T-helper 1 cell (primary cell): ENCODE measurements around the gene KCNIP2.
"Not testable (repeated sequence)": the region's sequence is repeated elsewhere in the genome, so short reads cannot be mapped to it uniquely, and the experiment has no call there.

Experiments
- DNase-seq, 5 donors: peaks; one replicate each; pipeline ENCODE4 v3.0.0-alpha.2; 2012 to 2020

Gene KCNIP2

DNA sequence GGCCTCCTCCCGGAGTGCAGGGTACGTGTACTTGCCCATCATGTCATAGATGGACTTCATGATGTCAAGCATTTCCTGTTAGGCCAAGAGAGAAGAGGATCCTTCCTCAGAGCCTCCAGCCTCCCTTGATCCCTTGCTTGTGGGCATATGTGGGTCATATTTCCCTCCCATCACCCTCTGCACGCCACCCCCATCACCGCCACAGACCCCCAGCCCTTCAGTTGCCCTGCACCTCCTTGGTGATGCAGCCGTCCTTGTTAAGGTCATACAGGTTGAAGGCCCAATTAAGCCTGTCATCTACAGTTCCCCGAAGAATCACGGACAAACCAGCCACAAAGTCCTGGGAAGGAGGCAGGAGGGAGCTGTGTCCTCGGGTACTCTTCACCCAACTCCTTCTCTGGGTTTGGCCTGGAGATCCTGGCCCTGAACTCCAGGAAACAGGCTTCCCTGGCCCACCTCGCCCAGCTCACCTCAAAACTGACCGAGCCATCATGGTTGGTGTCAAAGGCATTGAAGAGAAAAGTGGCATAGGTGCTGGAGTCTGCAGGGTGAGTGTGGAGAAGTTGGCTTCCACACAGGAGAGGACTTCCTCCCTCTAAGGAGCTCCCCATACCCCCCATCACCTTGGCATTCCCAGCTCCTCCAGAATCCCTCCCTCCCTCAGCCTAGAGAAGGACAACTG, 15.5 kb downstream of the KCNIP2 start:
- no peak for DNase-seq

DNA sequence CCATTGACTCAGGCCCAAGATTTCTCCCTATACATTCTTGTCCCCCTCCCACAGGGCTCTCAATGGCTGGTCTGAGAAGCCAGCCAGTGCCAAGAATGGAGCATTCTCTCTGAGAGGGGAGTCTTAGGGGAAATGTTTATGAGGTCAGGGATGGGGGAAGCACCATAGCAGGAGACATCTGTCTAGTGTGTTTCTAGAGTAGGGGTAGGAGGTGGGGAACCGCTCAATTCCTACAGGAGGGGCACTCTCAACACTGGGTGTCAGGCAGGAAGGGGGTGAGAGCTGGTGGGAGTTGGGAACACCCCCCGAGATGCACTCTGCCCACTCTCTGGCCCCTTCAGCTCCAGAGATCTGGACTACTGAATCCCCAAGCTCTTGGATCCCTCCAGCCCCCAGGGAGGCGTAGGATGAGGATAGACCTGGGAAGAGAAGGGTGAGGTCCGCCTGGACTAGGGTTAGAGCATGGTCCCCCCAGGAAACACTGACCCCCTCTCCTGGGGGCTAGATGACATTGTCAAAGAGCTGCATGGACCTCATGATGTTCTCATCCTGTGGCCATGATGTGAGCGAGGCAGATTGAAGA, 16.7 kb downstream of the KCNIP2 start:
- DNase-seq: no peak

DNA sequence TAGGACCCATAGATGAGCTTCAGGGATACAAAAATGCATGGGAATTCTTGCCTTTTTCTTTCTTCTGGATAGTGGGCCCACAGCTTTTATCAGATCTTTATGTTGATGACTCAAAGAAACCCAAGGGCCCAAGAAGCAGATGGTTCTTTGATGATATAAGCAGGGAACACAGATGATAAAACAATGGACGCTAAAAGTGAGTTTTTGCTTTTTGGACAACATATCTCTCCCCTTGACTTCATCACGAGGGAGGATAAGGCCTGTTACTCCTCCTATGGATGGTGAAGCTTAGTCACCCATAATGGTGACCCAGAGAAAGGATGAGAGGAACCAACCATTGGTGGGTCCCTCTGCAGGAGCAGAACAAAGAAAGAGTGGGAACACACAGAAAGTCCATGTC, 18.9 kb downstream of the KCNIP2 start:
- DNase-seq: no peak

DNA sequence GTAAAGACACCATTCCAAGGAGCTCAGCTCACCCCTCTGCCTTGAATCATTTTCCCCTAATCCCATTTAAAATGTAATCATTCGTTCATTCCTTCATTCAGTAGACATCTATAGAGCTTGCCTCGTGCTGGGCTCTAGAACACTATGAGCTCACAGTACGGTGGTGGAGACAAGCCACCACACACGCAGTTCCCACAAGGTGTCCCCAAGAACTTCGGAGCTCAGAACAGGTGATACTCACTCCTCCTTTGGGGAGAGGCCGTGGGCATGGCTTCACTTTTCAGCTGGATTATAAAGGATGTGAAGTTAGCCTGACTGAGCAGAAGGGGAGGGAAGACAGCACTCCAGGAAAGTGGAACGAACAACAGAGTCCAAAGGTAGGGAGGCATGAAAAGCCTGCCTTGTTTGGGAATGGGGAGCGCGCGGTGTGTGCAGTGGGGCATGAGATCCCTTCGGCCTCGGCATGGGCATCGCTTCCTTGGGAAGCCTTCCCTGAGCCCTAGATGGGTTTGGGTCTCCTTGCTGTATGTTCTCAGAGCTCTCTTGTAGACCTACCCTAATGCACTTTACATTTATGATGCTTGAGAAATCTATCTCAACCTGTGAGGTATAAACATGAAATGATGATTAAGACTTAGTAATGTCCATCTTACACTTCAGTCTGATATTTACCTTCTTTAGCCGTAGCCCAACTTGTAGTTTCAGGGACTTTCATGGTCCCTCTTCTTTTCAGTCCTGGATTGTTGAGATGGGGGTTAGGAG, 24.5 kb downstream of the KCNIP2 start:
- no peak for DNase-seq

DNA sequence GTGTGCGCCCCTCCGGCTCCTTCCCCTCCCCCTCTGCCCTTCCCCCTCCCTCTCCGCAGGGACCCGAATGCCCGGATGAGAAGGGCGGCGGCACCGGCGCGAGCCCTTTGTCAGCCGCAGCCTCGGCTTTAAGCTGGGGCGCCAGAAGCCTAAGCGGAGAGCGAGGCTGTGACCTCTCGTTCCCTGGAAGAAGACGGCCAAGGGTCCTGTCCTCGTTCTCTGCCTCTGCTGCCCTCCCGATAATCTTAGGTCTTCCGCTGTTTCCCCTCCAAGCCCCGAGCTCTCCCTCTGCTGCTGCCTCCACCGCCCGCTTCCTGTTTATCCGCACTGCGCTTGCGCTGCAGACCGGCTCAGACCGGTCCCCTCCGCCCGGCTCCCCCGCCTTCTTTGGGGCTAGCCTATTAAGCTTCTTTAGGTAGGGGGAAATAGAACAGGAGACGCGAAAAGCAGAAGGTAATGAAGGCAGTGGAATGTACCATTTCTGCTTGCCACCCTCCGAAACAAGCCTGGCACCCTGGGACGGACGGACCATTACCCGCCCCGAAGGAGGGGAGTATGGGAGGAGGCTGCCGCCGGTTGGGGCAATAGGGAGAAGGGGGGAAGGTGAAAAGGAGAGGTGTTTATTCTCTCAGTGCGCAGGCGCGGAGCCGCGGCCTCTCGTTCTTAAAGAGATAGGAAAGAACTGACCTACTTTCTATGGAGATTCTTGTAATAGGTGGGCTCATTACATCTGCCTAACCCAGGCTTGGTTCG, 25.3 kb downstream of the KCNIP2 start, which contains the start of gene OGA:
OGA (minus strand) TSS at position 326 of the 753 bp plus-strand sequence. CDS start 422 bp downstream, outside the sequence.
- peak; percentile 97 to 100 (median 98) for DNase-seq

DNA sequence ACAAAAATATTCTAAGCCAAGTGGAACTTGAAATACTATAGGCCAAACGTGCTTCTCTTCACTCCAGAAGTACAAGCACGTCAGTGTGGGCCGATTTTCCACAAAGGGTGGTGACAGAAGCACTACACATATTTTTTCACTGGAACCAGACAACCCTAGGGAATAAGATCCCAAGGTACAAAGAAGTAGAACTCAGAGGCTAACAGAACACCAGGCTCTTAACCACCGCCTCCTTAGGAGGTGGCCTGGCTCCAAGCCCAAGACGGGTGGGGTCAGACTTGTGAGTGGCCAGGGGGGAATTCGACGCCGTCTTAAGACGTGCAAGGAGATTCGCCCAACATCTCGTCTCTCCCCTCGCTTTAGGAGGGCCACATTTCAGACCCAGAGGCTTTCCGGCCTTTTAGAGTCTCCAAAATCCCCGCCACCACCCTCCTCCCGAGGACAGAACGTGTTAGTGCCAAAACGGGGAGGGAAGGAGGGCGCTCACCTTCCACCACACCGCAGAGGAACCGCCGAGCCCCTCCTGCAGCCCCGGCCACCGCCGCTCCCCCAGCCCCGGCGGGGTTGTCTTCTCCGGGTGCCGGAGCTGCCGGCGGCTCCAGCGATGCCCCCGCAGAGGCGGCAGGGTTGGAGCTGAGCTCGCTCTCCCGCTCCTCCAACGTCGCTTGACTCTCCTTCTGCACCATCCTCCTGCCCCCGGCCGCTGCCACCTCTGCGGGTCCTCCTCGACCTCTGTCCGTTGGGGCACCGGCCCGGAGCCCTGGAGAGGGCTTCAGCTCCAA, 26.1 kb downstream of the KCNIP2 start:
- peak in 3 of 5 donors; percentile 24 to 34 (median 27) for DNase-seq

DNA sequence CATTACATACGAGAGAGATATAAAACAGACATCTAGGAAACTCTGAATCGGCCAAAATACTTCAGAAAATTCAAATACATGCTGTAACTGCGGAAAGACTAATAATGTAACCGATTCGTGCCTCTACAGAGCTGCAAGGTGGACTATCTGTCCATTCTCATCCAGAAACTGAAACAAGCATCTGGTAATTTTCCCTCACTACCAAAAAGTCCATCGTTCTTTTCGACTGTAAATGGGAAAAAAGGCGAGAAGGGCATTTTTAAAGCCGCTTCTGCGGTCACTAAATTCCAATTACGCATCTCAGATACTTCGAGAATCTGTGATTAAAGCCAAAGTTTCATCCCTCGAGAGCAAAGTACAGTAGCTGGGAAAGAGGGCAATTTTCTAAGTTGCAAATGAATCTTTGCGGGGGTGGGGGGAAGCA, 26.7 kb downstream of the KCNIP2 start:
- DNase-seq: no peak

DNA sequence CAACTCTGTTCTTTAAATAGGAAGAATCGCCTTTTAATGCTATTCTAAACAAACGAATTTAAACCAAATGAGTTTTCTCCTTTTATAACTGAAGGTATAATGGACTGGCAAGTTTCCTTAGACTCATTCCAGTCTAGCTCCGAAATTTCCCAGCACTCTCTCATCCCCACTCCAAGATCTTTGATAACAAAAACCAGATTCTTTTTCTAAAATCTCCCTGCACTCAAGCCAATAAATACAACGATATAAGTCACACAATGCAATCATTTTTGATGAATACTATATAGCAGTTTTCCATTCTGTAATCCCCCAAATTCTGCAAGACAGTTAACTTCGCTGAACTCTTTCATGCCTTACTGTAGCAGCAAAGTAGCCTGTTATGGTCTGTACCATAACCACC, 27.2 kb downstream of the KCNIP2 start:
- DNase-seq: no peak

DNA sequence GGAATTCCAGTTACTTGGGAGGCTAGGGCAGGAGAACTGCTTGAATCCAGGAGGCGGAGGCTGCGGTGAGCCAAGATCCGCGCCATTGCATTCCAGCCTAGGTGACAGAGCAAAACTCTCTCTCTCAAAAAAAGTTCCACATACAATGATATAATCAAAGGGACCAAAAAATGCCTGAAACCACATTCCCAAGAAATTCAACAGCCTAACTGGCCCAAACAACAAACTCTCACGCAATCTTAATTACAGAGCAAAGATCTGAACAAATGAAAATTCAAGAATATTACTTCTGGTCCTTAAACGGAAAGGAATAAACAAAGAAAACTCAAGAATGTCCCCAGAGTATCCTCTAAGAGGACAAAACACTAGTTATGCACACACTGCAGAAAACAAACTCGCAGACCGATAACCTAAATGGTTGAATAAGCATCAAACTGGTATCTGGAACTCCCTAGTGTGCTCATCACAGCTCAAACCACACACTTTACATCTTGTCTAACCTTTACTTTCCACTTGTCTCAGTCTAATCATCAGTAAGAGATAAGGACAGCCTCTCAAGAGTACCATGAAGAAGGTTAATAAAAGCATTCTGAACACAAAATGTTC, 29.0 kb downstream of the KCNIP2 start:
- DNase-seq: no peak

DNA sequence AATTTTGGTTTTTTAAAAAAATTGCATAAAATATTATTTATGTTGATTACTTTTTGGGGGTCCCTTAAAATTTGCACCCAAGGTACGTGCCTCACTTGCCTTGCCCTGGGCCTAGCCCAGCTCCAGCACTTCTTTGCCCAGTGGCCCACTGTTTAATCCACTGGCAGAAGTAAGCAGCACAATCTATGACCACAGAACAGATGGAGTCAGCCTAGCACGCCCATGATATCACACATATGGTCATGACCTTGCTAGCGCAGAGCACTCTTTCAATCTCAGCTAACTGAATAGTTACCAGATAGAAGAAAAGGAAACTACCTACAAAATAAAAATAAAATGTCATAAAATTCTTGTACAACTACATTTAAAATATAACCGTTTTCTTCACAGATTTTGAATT, 31.0 kb downstream of the KCNIP2 start:
- no peak for DNase-seq

DNA sequence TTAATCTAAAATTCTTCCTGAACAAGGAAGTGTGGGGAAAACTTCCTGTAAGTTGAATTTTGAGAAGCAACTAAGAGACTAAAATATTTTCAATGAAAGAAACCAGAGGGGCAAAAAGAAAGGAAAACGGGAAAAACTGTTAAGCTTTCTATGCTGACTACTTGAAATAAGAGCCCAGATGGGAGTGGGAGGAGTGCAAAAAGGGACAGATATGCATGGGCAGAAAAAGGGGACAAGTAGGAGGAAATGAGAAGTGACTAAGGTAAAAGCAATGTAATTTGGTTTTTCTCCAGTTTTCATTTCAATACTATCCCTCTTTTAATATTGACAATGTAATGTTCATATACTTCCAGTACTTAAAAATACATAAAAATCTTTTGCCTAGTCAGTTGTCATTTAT, 36.4 kb downstream of the KCNIP2 start:
- no peak for DNase-seq

DNA sequence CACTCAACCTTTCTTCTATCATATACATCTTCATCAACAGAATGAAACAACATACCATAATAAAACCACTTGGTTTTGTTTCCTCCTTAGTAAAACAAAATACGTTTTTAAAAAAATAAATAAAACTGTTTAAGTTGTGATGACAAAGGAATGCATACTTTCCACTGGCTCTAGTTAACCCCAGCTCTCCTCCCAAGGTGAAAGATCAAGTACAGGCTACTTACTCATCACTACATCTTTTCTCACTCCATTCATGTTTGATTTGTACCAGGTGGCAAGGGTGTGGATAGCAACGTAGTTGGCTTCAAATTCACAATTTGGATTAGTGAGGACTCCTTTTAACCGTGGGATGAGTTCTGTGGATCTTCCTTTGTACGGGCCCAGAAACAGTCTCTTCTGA, 40.1 kb downstream of the KCNIP2 start:
- no peak for DNase-seq

DNA sequence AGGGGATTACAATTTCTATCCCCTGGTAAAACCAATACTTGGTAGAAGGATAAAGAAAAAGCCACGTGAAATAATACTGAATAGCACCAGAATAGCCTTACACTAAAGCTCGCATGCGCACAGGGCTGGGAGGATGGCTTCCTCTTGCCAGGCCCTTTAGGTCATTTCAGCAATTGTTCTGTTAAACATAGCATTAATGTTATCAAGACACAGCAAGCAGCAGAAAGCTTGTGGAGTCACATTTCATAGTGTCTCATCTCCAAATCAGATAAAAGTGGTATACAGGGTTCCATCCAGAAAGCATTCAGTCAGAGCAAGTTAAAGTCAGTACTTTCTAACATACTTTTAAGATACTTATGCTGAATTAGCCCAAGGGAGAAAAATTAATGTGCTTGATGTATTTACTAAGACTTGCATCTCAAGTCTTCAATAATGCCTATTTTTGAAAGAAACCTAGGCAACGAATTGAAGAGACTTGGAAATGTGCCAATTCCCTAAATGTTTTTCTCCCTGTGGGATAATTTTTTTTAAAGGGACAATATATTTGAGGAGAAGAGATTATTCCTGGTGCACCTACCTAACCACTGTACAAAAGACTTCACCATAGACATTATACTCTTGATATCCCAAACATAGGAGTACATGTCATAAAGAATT, 46.1 kb downstream of the KCNIP2 start:
- no peak for DNase-seq

DNA sequence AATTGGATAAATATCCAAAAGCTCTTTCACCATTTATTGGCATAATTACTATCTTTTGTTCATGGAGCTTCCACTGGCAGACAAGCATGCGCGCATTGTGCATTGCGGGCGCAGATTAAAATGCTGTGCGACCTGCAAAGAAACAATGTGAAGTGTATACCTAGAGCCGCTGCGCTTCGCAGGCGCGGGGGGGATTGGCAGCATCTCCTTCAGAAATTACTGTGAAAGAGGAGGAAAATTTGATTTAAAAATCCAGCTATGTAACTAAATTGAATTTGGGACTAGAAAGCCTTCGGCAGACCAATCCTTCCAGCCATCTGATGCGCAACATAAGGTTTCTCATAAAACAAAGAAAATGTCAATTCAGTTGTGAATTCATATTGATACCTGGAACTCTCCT, 50.1 kb downstream of the KCNIP2 start:
- DNase-seq: no peak

DNA sequence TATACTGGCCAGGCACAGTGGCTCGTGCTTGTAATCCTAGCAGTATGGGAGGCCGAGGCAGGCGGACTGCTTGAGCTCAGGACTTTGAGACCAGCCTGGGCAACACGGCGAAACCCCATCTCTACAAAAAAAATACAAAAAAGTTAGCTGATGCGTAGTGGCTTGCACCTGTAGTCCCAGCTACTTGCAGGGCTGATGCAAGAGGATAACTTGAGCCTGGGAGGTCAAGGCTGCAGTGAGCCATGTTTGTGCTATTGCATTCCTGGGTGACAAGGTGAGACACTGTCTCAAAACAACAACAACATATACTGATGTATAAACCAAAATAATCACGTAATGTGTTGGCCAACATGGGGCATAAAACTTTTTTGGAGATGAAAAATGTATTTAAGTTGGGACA, 53.9 kb downstream of the KCNIP2 start:
- DNase-seq: no peak

DNA sequence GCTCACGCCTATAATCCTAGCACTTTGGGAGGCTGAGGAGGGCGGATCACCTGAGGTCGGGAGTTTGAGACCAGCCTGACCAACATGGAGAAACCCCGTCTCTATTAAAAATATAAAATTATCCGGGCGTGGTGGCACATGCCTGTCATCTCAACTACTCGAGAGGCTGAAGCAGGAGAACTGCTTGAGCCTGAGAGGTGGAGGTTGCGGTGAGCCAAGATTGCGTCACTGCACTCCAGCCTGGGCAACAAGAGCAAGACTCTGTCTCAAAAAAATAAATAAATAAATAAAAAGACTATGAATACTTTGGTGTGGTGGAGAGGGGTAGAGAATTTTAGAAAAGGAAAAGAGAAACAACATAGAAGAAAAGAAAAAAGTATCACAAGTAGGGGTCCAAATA, 54.4 kb downstream of the KCNIP2 start:
- DNase-seq: not testable (repeated sequence)

DNA sequence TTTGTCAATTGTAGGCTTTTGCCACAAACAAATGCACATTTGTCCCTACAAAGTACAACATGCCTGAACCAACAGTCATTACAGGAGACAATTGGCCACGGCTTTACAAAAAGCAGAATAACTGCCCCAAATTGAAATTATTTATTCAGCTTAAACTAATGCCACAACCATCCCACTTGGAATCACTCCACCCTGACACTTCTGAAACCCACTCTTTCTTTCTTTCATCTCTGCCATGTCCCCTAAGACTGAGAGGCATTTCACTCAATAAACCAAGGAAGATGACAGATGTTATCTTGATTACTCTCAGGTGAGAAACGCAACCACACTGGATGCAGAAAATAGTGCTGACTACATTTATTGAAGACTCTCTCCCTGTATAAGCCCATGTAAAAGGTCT, 57.8 kb downstream of the KCNIP2 start:
- DNase-seq: no peak

DNA sequence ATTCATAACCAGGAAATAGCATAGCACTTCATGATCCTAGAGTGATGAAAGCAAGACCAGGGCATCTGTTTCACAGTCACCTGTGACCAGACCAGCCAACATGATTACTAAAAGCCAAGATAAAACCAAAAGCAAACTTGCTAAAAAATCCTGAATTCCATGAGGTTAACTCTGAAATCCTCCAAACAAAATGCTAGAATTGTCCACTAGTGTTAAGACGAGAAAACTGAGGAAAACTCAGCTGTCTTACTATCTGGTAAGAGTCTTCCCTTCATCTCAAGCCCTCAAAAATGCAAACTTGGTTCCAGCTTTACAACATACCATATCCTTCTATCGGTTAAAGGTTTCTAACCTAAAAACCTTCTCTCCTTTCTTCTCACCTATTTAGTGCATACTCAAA, 59.0 kb downstream of the KCNIP2 start:
- no peak for DNase-seq

DNA sequence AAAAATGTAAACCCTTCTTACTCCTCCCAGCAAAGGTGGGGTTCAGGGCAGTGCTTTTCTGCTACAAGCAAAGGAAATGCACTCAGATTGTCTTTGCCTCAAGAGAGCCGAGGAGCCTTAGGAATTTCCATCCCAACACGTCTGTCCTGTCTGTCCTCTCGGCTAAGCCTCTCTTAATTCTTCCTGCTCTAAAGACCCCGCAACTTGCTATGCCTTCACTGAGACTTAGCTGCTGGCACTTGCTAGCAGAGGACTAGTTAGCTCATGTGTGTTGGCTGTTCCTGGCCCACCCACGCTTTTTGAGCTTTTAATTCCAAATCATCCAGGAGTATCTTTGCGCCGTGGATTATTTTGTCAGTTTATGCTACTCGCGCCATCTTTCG, 59.9 kb downstream of the KCNIP2 start:
- no peak for DNase-seq

DNA sequence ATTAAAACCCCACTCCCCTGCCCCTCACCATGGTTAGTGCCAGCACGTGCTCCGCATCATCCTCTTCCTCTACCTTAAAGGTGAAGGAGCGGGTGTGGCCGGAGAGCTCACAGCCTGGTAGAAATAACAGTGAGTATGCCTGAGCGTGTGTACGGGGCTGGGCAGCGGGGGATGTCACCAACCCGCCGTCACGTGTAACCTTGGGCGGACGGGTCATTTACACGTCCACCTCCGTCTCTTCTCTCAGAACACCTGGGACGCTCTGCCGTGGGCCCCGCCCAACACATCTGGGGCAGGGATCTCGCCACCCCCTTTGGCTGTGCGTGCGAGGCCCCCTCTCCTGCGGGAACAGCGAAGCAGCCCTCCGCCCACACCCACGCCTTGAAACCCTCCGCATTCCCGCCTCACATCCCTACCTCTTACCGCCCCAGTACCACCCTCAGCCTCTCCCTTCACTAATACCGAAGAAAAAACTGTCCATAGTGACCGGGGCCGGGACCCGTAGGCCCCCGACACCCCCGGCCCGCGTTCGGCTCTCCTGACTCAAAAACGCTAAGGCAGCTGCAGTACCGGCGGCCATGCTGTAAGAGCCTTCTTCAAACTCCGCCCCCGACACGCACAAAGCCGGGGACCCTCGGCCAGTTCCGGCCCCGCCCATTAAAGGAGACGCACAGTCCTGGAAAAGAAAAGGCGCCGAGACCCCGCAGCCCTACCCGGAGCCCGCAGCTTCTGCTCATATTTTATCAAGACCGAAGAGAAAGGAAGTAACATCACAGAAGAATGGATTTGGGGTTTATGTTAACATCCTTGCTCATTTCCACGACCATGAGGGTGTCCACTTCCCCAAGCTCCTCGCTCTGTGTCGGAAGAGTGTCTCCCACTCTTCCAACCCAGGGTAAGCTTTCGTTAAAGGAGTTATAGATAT, 60.5 kb downstream of the KCNIP2 start, which contains the start of gene NPM3:
NPM3 (minus strand) TSS at position 636 of the 925 bp plus-strand sequence; CDS start at position 580, 56 bp downstream.
- DNase-seq: peak; percentile 58 to 78 (median 70)
